PC-9 (cell line): Measurements from ENCODE around the gene LRP1. TPM values are rescaled to one million over a fixed set of nuclear protein-coding genes. Genes with fewer than 3 reads are reported as not detected.

Source experiments
- BruUV-seq: library from RNA; stranded (reverse); fragments of 400-500 nt; replicated peaks from 2 replicates; lab custom pipeline; 2021; lab: Mats Ljungman, UMichigan
- CTCF ChIA-PET: fragments of 300-600 bp; sonication (Branson Sonifier 250); formaldehyde crosslinking; loops from one replicate; lab custom pipeline; 2022; ENCODE audit warnings: antibody characterized with exemption; lab: Charles Lee
- POLR2A ChIA-PET: fragments of 300-600 bp; sonication (Branson Sonifier 250); formaldehyde crosslinking; loops from one replicate; lab custom pipeline; 2022; ENCODE audit warnings: antibody characterized with exemption; ENCODE audit not compliant: unreplicated experiment; lab: Charles Lee
- DNase-seq, 2 experiments: peaks; one replicate each; pipeline versions ENCODE4 v3.0.0 to v3.0.0-alpha.2; 2015 to 2022; ENCODE audit warnings: mixed read lengths in 1 of 2
- H2AFZ ChIP-seq: fragments of 200-600 bp; sonication (generic); 2 replicates; pipeline ENCODE4 v1.8.1; 2017; ENCODE audit warnings: antibody characterized with exemption
- H3F3A ChIP-seq: fragments of 200-600 bp; sonication (generic); 2 replicates; pipeline ENCODE4 v1.8.1; 2017; ENCODE audit warnings: antibody characterized with exemption, mild to moderate bottlenecking, low read depth; ENCODE audit not compliant: insufficient read depth
- H3K27ac ChIP-seq: fragments of 200-600 bp; sonication (generic); 2 replicates; pipeline ENCODE4 v1.6.1; 2016; ENCODE audit warnings: mixed run types
- H3K27me3 ChIP-seq: fragments of 200-600 bp; sonication (generic); 2 replicates; pipeline ENCODE4 v1.6.1; 2016; ENCODE audit warnings: low read depth, mixed run types; ENCODE audit not compliant: insufficient read depth
- H3K36me3 ChIP-seq: fragments of 200-600 bp; sonication (generic); 2 replicates; pipeline ENCODE4 v1.6.1; 2016; ENCODE audit warnings: low read depth, mixed run types
- H3K4me1 ChIP-seq: fragments of 200-600 bp; sonication (generic); replicated peaks from 2 replicates; pipeline ENCODE4 v1.6.1; 2016; ENCODE audit warnings: mixed run types; ENCODE audit not compliant: insufficient read depth
- H3K4me2 ChIP-seq: fragments of 200-600 bp; sonication (generic); 2 replicates; pipeline ENCODE4 v1.6.1; 2017; ENCODE audit warnings: mixed run types
- H3K4me3 ChIP-seq: fragments of 200-600 bp; sonication (generic); 2 replicates; pipeline ENCODE4 v1.6.1; 2016; ENCODE audit warnings: mixed run types
- H3K79me2 ChIP-seq: fragments of 200-600 bp; sonication (generic); 2 replicates; pipeline ENCODE4 v1.6.1; 2017; ENCODE audit warnings: low read depth, mixed run types
- H3K9me2 ChIP-seq: fragments of 200-600 bp; sonication (generic); 2 replicates; pipeline ENCODE4 v1.8.1; 2017; ENCODE audit warnings: mild to moderate bottlenecking; ENCODE audit not compliant: insufficient read depth
- H3K9me3 ChIP-seq: fragments of 200-600 bp; sonication (generic); 2 replicates; pipeline ENCODE4 v1.8.1; 2016; ENCODE audit warnings: low read depth; ENCODE audit not compliant: insufficient read depth
- H4K20me1 ChIP-seq: fragments of 200-600 bp; sonication (generic); 2 replicates; pipeline ENCODE4 v1.8.1; 2017; ENCODE audit not compliant: insufficient read depth
- EZH2 ChIP-seq: fragments of 200-600 bp; sonication (generic); IDR thresholded peaks from 2 replicates; pipeline ENCODE4 v1.8.0; 2017; ENCODE audit warnings: antibody characterized with exemption, low read depth
- intact Hi-C: fragments of 100-400 bp; cut with micrococcal nuclease; formaldehyde crosslinking; loops from one replicate; pipeline ENCODE4 v1.10.0; 2022; ENCODE audit not compliant: unreplicated experiment
- total RNA-seq: library from RNA; stranded (reverse); gene quantifications from 2 replicates; pipeline ENCODE4 v1.2.3, GENCODE V29; 2021
- TF ChIP-seq, protein P1 (sequence below): fragments of 200-600 bp; sonication (generic); conservative IDR thresholded peaks from 2 replicates; pipeline ENCODE4 v1.6.1; 2017; ENCODE audit warnings: mixed run types, antibody characterized with exemption, mild to moderate bottlenecking, moderate library complexity

LRP1 gene
- total RNA-seq, 1 experiment from 2014 or later: 51.4 TPM

DNA sequence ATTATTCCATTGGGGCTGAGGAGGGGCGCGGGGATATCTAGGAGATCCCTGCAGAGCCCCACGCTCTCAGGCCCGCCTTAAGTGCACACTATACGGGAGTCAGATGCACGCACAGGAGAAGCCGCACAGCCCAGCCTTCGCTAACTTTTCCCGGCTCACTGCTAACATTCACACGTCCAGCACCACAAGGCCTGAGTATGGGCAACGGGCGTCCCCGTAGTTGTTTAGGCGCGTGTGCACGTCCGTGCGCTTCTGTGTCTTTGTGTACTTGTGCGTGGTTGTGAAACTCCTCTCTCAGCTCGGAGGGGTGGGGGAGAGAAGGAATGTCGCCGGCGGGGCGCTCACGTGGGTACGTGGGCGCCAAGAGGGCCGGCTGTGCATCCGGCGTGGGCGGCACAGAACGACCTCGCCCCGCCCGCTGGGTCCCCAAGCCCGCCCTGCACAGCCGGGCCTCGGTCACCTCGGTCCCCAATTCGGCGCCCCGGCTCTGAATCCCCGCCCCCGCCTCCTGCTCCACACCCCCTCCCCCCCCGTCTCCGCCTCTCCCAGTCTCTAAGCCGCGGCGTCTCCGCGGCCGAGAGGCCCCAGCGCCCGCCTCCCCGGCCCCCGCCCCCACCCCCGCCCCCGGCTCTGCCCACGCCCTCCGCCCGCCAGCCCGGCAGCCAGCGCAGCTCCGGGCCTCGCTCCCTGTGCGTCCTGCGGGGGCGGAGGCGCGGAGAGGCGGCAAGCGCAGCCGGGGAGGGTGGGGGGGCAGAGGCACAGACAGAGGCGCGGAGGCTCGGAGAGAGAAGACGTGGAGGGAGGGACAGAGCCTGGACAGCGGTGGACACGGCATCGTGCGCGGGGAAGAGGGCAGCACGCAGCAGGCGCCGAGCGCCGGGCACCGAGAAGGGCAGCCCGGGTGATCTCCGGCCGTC, 39.7 kb upstream of the LRP1 start, which contains the start of gene NAB2:
NAB2 (plus strand) TSS at position 761 of the 917 bp plus-strand sequence. CDS start 158 bp downstream, outside the sequence.
- TF ChIP-seq, protein P1, sequence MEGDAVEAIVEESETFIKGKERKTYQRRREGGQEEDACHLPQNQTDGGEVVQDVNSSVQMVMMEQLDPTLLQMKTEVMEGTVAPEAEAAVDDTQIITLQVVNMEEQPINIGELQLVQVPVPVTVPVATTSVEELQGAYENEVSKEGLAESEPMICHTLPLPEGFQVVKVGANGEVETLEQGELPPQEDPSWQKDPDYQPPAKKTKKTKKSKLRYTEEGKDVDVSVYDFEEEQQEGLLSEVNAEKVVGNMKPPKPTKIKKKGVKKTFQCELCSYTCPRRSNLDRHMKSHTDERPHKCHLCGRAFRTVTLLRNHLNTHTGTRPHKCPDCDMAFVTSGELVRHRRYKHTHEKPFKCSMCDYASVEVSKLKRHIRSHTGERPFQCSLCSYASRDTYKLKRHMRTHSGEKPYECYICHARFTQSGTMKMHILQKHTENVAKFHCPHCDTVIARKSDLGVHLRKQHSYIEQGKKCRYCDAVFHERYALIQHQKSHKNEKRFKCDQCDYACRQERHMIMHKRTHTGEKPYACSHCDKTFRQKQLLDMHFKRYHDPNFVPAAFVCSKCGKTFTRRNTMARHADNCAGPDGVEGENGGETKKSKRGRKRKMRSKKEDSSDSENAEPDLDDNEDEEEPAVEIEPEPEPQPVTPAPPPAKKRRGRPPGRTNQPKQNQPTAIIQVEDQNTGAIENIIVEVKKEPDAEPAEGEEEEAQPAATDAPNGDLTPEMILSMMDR: no peak
- H4K20me1 ChIP-seq: 0 out of 2 replicates have a peak, but pooled peaks cover 3% of the 10 kb centered on the region

DNA sequence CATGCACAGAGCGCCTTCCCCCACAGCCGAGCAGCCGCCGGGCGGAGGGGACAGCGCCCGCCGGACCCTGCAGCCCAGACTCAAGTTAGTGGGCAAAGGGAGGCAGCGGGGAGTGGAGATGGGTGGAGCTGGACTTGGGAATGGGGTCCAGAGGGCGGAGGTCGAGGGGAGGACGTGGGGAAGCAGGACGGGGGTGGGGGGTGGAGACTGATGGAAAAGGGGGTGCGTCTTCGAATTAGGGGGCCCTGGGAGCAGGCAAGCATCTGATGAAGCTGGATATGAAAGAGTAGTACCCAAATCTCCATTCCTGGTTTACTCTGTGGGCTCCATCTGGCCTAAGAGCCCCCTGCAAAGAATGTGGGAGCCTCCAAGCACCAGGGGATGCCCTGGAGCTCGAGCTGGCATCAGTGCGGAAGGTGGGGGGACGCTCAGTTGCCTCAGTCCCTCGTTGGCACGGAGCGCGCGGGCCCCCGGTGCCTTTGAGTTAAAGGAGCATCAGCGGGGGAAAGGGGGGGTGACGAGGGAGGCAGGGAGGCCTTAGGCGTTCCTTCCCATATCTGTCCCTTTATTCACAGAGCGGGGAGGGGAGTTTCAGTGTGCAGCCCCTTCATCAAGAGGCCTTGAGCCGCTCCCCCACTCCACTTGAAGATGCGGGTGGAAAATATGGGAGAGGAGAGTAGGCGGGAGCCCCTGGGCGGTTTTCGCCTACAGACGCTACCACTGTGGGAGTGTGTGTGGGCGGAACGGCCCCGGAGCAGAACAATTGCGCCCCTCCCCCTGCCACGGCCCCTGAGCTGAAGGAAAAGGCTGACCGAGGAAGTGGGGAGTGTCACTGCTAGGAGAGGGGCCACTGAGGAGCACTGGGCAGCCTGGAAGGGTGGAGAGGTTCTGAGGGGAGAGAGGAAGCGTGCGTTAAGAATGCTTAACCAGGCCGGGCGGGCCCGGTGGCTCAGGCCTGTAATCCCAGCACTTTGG, 38.7 kb upstream of the LRP1 start:
- H3F3A ChIP-seq: peaks cover 22% of the 10 kb centered on the region; the same call in 1 of the 2 replicates
- no peaks in the 10 kb centered on the region for H3K9me3 ChIP-seq
- H3K4me2 ChIP-seq: peak overlapping the region; percentile 91
- no peaks in the 10 kb centered on the region for H3K27me3 ChIP-seq
- no peak for TF ChIP-seq EZH2
- TF ChIP-seq, protein P1: no peak
- no peaks in the 10 kb centered on the region for H3K9me2 ChIP-seq
- POLR2A ChIA-PET: interaction anchor here (0.5 to 0.7 kb wide), 2 partner anchors 28 to 514 kb away, joined by 4 to 19 read pairs; no protein-coding TSS in a partner anchor
- no peaks in the 10 kb centered on the region for H3K36me3 ChIP-seq
- H3K4me3 ChIP-seq: peak overlapping the region; percentile 71
- intact Hi-C loops: loop anchor here (1.0 to 5.0 kb wide), 2 partner anchors 38 to 452 kb away; no protein-coding TSS in a partner anchor
- peaks cover 5% of the 10 kb centered on the region; the same call in 1 of the 2 replicates for H3K4me1 ChIP-seq
- H4K20me1 ChIP-seq: 0 out of 2 replicates have a peak, but pooled peaks cover 3% of the 10 kb centered on the region
- no peak overlapping the region for H3K27ac ChIP-seq
- no TSS peak for BruUV-seq
- peak overlapping the region; percentile 77 for H2AFZ ChIP-seq
- peak in 1 of 2 experiments; percentile 61 for DNase-seq
- no peaks in the 10 kb centered on the region for H3K79me2 ChIP-seq
- CTCF ChIA-PET: interaction anchor here (0.9 kb wide), 1 partner anchor 22 kb away, joined by 3 read pairs; no protein-coding TSS in a partner anchor

More for the DNA sequence above, 39.7 kb upstream of the LRP1 start, which contains the start of gene NAB2:
- Histone ChIP-seq H3K79me2 (no peaks in the 10 kb centered on the region), H3K9me2 (no peaks in the 10 kb centered on the region), H2AFZ (peak within 1 kb of the TSS; percentile 92), H3K4me1 (peaks cover 5% of the 10 kb centered on the region; the same call in 1 of the 2 replicates), H3K4me3 (peak within 1 kb of the TSS; percentile 94), H3K36me3 (no peaks in the 10 kb centered on the region), H3K27me3 (no peaks in the 10 kb centered on the region), H3K27ac (peak within 1 kb of the TSS; percentile 91), H3K9me3 (no peaks in the 10 kb centered on the region), H3F3A (peaks cover 26% of the 10 kb centered on the region; the same call in 1 of the 2 replicates), H3K4me2 (peak within 1 kb of the TSS; percentile 96)
- CTCF ChIA-PET: interaction anchor here (0.6 kb wide), 2 partner anchors 23 to 94 kb away, joined by 4 to 5 read pairs; partner anchors contain the start of gene STAT6
- intact Hi-C loops: loop anchor here (1.0 to 5.0 kb wide), 4 partner anchors 23 to 451 kb away; partner anchors contain the start of genes PTGES3 and STAT6
- DNase-seq: peak; percentile 82 to 95
- no TSS peak for BruUV-seq
- POLR2A ChIA-PET: interaction anchor here (0.7 to 2.5 kb wide), 4 partner anchors 10 to 39 kb away, joined by 15 to 28 read pairs (median 16); partner anchors contain the start of genes LRP1, NEMP1 and STAT6
